ENCODE data around the gene FAM53A. TPM values are rescaled to one million over a fixed set of nuclear protein-coding genes. Genes with fewer than 3 reads are reported as not detected.

The FAM53A gene
- total and polyA plus RNA-seq, 10 of the 15 experiments (the other 5 are each of a cell fraction or from before 2014, with no cell fraction given): 0.02 to 0.87 (median 0.38) TPM; not detected in 2

GRCh38 chr4:1693131-1693896, 9.2 kb upstream of the FAM53A start (continued):
- no peak for TF ChIP-seq SKIL (IDR thresholded peaks at IDR 0.05; ENCODE audit: low read depth, poor library complexity, severe bottlenecking)
- TF ChIP-seq PBX3 (IDR thresholded peaks at IDR 0.05; ENCODE audit: insufficient replicate concordance, low read depth, low read length): no peak
- TF ChIP-seq ZNF592 (IDR thresholded peaks at IDR 0.05): no peak
- no peak for TF ChIP-seq PAX5 (IDR thresholded peaks at IDR 0.05; ENCODE audit: borderline replicate concordance, low read depth, low read length)
- TF ChIP-seq MTA2 (IDR thresholded peaks at IDR 0.05; ENCODE audit: low read depth): no peak
- TF ChIP-seq ZBTB4 (CRISPR knock-in tag; IDR thresholded peaks at IDR 0.05): no peak
- peak; percentile 91 to 97 (median 97); a peak in 5 of 6 replicates for TF ChIP-seq CTCF (IDR thresholded peaks at IDR 0.05 in 2 of 3, conservative IDR thresholded peaks at IDR 0.05 in 1 of 3; ENCODE audit: control insufficient read depth in 2 of 3, extremely low read depth in 1 of 3, insufficient read depth in 1 of 3, low read depth in 3 of 3, low read length in 3 of 3)
- peak; percentile 94 for TF ChIP-seq SMARCA5 (IDR thresholded peaks at IDR 0.05)
- TF ChIP-seq MLLT1 (IDR thresholded peaks at IDR 0.05): no peak
- TF ChIP-seq CBX5 (IDR thresholded peaks at IDR 0.05; ENCODE audit: low read depth): peak; percentile 17; the same call in 1 of the 2 replicates
- TF ChIP-seq ATF2 (IDR thresholded peaks at IDR 0.05; ENCODE audit: low read length): peak; percentile 61; the same call in 1 of the 2 replicates

All from GM12878 (cell line).